Left hindlimb (tissue), 1 donor: Measurements from ENCODE around the gene KCND3.
A peak's percentile ranks its signal among the peaks of the same experiment; 100 is the strongest.

ENCODE experiments used
- DNase-seq: peaks from one replicate; pipeline ENCODE4 v3.0.0-alpha.2; 2018

KCND3 gene

DNA sequence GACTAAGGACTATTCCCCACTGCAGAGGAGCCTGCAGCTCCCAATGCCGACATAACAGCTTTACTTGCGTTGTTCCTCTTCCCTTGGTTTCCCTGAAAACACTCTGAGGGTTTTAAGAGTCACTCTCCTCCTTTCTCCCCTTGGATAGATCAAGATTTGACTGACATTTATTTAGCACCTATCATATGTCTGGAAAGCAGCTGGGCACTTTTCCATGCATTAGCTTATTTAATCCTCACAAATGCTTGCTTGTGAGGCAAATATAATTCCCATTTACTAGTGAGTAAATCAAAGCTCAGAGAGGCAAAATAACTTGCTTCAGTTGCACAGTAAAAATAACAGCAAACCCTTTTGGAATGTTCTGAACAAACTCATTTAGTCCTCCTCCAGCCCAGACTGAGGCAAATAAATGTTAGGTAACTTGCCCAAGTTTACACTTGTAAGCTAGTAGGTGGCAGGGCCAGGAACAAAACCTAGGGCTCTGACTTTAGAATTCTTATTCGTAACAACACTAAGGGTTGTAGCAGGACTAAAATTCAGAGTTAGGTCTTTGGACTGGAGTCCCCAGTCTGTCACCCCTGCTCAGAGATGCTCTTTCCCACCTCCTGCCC lies 81.4 kb downstream of the KCND3 start:
- DNase-seq = no peak

DNA sequence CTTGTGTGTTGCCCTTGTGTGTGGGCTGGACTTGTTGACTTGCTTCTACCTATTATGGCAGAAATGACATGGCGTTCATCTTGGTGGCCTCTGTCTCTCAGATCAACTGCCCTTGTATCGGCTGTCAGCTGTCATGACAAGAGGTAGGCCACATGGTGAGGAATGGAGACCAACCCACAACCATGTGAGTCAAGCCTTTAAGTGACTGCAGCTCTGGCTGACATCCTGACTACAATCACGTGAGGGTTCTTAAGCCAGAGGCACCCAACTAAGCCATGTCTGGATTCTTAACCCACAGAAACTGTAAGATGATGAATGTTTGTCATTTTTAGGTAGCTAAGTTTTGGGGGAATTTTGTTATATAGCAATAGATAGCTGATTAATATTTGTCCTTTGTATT lies 82.1 kb downstream of the KCND3 start:
- no peak for DNase-seq

DNA sequence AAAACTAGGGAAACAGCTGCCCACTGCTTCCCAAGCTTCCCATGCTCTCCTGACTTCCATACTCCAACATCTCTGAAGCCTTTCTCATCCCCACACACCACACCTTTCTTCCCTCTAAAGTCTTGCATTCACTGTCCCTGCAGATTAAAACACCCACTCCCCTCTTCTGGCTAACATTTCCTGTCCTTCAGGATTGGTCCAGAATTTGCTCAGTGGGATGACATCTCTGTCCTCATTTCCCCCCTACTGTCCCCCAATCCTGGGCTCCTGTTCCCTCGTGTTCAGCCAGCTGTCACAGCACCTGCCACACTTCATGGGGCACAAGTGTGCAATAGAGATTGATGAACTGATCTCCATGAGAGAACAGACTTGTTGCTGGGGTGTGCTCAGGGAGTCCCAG lies 82.7 kb downstream of the KCND3 start:
- no peak for DNase-seq

DNA sequence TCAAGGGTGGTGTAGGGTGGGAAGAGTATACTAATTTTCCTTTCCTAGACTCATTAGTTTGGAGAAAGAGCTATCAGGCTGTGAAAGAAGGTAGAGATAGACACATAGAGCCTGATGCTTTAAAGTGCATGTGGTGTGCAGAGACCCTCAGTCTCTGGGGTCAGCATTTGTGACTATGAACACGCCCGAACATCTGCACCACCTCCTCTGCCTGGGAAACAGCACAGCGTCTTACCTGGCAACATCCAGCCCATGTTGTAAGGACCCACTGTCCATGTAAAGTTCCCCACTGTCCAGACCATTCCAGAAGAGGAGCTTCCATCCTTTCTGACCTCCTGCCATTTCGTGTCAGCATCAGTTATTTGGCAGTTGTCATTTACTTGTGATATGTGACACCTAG lies 83.4 kb downstream of the KCND3 start:
- no peak for DNase-seq

DNA sequence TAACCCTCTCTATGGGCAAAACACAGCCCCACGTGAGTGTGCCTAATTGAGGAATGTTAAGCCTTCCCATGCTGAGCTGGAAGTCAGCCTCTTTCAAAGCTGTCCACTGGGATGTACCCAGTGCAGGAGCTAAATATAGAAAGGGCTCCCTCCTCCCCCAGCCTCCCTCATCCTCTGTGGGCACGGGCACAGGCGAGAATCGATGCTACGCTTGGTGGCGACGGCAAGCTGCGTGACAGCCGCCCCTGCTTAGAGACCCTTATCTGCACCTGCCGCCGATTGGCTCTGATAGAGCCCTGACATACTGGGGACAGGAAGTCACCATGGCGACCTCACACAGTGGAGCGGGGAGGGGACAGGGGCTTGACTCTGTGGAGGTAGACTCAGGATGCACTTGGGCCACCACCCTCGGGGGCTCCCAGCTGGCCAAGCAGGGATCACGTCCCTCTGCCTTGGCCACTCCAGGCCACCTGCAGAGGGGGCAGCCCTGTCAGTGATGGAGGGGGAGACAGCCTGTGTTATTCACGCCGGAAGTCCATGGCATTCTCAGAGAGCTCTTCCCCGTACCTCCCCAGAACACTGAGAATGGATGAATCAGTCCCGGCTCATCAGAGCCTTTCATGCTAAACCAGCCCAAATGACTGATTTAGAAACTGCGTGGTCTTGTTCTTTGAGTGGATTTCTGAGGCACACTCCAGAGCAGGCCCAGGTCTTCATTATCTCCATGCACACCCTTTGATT lies 84.8 kb downstream of the KCND3 start:
- no peak for DNase-seq

DNA sequence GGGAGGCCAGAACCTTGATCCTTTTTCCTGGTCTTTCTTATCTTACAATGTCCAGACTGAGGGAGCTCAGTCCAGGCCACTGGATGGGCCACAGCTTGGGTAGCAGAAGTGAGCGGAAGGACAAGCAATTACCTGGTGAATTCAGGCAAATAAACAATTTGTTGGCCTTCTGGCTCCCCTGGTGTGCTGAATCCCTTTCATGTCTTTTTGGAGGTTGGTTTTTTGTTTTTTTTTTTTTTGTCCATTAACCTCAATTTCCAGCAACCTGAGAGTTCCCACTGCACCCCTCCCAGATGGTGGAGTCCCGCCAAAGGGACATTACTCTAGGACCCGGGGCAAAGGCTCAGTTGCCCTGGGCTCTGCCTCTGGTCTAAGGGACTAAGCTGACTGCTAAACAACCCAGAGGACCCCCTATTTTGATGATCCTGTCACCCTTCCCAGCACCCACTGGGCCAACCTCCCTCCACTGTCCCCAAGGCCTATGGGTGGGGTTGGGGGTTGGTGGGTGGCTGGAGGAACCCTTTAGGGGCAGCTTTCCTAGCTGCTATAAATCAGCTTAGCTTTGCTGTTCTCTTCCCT lies 85.5 kb downstream of the KCND3 start:
- DNase-seq = no peak

DNA sequence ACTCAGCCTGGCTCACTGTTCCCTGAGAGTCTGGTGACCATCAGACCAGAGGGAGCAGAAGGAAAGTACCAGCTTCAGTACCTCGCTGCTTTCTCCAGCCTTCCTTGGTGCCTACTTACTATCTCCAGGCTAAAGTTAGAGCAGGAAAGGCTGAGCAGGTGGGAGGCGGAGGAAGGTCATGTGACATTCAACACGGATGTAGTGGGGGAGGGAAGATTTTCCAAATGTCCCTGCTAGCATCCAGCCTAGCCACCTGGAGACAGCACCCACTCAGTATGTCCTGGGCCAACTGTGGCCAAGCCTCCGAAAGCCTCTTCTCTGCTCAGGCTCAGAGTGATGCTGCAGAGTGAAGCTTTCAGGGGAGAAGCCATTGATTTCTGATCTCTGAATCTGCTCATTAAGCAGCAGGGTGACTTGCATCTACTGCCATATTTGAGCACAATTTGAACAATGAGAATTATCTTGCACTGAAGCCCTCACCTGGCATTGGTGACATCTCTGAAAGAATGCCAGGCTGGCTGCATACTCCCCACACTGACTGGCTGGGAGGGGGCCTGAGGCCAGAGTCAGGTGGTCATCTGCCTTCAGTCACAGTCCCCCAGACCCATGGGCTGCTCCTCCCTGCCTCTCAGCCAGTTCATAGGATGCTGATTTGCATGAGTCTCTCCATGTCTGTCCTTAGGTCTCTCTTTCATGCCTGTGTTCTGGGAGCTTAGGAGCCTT lies 86.2 kb downstream of the KCND3 start:
- no peak for DNase-seq

DNA sequence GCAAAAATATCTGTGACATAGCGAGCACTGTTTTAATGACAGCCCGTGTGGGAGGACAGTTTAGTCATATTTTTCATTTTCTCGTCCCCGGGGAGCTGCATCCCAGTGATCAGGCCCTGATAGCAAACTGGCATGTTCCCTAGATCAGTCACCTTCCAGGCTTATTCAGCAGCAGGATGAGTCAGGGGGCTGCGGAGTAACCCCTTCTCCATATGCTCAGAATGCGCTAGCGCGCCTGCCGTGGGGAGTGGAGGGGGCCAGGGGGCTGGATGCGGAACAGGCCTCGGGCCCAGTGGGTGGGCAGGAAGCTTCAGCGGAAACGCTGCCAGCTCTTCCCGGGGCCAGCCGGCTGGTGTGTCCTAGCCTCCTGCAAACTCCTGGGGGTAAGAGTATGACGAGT lies 94.0 kb downstream of the KCND3 start:
- no peak for DNase-seq

DNA sequence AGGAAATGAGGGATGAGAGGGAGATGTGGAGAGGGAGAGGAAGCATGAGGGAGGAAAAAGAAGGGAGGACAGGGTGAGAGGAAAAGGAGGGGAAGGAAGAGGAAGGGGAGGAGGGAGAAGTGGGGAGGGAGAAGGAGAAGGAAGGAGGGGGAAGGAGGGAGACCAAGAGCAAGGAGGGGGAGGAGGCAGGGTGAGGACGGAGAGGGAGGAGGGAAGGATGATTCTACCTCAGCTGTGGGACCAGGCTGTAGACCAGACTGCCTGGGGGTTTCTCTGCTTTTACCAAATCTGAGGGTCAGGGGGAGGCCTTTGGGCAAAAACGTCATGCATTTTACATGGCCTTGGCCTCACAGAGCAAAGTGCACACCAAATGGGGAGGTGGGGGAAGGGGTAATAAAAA lies 94.5 kb downstream of the KCND3 start:
- no peak for DNase-seq

DNA sequence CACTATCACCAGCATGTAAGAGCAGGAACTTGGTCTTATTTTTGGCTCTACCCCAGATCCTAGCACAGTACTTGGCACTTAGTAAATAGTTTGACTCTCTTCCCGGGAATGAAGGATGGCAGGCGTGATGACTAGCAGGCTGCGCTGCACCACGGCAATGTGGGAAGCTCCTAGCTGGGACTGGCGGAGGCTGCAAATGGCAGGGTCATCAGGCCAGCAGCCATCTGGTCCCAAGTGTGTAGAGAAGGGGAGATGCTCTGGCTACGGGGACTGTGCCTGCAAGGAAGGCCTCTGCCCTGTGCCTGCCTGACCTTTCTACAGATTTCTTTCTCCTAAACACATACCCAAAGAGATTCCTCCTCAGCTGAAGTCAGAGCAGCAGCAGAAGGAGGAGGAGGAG lies 95.0 kb downstream of the KCND3 start:
- no peak for DNase-seq

DNA sequence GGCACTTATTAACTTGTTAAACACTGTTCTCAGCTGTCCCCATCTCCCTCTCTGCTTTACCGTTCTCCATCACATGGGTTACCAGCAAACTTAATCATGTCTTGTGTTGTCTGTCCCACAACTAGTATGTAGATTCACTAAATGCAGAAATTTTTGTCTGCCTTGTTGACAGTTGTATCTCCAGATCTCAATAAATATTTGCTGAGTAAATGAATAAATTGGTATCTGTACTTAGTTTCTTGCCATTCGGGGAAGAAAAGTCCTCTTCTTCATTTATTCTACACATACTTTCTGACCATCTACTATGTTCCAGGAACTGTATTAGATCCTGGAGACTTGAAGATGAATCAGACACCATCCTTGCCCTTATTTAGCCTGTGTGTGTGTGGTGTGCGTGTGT lies 97.9 kb downstream of the KCND3 start:
- DNase-seq = no peak

DNA sequence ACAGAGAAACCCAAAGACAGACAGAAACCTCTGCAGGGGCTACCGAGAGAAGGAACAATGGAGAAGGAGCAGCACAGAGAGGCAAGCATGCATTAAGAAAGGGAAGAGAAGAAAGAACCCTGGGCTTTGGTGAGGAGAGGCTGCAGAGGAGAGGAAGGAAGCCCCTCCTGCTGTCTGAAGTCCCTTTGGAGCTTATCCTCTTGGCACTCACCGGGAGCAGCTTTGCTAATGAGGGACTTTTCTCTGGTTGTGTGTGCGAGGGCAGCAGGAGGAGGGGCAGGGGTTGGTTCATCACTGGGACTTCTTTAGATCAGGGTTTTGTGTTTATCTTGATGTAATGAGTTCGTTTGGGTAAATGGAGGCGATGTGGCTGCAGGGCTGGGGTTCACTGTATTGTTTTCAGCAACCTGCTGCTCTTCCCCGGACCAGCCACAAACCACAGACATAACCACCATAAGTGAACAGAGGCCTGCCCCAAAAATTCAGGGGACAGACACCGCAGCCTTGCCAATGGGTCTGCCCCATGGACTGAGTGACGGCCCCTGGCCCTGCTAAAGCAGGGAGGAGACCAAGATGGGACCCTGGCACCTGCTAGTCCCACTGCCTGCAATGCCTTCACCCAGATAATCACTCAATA lies 100.6 kb downstream of the KCND3 start:
- no peak for DNase-seq

DNA sequence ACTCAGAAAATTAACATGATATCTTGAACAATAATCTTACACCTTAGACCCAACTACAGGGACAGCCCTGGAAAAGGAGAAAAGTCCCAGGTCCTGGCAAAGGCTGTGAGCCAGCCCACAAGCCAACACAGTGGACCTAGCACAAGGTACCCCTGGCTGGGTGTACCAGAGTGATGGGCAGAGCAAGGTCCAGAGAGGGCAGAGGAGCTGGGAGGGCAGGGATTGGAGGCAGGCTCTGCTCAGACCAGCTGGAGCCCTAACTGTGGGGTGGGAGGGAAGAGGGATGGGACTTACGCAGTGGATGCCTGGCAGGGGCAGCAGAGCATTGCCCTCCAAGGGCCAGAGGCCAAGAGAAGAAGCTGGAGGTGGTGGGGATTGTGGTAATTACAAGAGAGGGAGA lies 101.6 kb downstream of the KCND3 start:
- no peak for DNase-seq

DNA sequence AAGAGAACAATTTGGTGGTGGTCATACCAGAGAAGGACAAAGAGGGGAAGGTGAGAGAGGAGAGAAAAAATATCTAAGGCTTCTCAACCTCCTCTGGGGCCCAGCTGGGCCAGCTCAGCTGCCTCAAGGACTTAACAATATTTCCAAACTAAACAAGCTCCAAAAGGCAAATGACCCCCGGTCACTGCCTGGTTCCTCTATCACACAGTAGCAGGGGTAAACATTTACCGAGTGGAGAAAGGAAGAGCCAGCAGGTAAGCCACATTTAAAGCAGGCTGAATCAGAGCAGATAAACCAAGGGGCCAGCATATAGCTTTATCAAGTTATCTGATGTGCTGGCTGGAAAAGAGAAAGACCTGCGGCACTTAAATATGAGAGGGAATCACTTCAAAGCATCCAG lies 102.1 kb downstream of the KCND3 start:
- DNase-seq = no peak

DNA sequence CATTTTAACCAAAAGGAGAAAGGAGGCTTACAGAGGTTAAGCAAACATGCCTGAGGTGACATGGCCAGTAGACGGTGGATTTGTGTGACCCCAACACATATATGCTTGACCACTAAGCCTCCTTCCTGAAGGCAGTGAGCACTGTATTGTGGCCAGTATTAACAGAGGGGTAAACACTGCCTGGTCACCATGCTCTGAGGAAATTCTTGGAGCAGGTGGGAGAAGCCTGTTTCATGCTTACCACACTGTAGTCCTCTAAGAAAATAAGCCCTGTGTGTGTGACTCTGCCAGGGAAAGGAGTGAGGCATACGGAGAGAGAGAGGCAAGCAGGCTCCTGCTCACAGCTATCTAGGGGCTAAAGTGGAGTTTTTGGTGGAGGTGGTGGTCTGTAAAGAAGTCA lies 102.7 kb downstream of the KCND3 start:
- DNase-seq = no peak

DNA sequence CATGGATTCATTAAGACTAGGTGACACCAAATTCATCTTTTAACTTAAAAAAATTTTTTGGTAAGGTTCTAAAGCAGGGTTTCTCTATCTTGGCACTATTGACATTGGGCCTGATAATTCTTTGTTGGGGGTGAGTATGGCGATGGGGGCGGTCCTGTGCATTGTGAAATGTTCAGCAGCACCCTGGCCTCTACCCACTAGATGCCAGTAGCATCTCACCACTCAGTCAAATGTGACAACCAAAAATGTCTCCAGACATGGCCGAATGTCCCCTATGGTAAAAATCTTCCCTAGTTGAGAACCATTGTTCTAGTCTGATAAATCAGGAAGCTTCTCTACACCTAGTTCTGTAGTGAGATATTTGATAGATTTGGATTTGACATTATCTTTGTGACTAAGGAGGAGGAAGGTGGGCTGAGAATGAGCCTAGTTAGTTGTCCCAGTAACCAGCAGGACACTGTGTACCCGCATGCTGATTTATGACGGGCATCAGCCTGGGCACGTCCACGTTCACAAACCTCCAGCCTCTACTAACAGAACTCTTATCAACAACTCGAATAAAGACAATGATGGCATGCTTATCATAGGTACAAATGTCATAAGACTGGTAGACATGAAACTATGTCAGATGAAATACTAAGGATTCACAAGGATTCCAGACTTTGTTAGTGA lies 104.6 kb downstream of the KCND3 start:
- DNase-seq = no peak

DNA sequence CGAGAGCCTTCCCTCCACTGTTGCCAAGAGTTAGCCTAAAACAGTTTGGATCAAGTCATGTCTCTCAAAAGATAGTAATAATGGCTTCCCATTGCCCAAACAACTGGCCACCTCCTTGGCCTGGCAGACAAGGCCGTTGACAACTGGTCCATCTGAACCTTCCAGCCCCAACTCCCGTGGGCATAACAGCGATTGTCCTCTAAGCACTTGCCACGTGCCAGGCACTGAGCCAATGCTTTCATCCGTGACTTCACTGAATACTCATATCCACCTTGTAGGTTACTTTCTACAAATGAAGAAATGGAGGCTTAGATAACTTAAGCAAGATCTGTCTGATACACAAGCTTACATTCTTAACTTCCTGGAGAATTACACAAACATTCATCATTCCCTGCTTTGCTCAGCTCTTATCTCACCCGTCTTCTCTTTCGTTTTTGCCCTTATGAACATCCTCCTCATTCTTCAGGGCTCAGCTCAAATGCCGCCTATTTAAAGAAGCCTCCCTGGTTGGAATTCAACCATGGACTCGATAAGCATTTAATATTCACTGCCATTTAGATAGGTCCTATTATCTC lies 106.4 kb downstream of the KCND3 start:
- DNase-seq = no peak

DNA sequence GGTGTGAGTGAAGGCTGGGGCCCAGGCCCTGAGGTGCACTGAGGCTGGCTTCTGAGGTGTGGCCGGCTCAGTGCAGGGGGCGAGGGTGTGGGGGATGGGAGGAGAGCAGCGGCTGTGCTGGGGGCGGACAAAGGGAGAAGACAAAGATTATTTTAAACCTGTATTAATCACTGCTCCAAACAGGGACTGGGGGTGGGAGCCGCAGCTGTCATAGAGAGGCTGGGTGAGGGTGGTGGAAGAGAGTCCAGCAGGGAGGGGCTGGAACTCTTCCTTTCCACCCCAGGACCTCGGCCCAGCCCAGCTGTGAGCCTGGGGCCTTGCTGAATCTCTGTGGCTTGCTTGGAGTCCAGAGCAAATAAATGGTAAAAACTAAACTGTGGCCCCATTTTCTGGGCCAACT lies 106.9 kb downstream of the KCND3 start:
- no peak for DNase-seq

DNA sequence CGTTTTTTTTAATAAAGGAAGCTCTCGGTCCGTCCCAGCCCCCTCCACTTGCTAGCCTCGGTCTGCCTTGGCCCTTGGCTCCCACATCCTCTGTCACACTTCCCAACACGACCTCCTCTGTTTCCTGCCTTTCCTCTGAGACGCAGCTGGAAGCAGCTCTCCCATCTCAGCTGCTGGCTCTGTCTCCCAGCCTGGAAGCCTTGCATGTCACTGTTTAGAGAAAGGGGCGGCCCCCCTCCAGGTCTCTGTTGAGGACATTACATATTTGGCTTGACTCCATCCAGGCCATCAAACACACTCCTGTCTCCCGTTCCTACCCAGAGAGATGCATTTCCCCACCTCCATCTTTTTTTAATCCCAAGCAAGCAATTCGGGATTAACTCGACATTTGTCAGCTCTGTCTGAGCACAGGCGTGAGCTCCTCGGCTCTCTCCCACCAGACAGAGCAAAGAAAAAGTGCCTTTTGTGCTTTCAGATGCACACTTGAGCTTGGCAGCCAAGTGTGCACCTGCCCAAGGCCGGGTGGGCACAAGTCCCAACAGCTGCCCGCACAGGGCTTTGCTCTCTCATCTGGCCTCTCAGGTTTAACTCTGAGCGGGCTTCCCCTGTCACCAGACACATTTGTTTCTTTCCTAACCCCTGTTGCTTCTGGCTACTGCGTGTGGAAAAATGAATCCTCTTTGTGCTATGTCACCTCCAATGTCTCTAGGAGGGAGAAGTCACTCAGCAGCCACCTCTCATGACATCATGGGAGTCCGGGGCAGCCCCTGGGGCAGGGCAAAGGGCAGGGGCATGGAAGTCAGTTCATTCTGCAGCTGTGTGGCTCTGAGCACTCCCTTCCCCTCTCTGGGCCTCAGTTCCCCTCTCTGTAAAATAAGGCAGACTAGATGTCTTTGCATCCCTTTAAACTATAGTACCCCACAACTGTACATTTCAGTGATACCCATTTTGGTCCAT lies 108.3 kb downstream of the KCND3 start:
- peak; percentile 68 for DNase-seq

DNA sequence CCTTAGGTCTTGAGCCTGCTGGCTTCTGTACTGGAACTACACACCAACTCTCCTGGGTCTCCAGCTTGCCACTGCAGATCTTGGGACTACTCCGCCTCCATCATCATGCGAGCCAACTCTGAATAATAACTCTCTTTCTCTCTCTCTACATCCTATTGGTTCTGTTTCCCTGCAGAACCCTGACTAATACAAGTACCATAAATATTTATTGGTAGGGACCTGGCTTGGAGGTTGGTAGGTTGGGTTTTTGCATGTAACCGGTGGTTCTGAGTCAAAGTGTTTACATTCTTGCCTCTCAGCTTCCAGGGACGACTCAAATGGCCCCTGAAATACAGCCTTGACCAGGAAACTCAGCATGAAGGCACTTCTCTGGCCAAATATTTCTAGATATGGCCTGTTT lies 110.4 kb downstream of the KCND3 start:
- no peak for DNase-seq

DNA sequence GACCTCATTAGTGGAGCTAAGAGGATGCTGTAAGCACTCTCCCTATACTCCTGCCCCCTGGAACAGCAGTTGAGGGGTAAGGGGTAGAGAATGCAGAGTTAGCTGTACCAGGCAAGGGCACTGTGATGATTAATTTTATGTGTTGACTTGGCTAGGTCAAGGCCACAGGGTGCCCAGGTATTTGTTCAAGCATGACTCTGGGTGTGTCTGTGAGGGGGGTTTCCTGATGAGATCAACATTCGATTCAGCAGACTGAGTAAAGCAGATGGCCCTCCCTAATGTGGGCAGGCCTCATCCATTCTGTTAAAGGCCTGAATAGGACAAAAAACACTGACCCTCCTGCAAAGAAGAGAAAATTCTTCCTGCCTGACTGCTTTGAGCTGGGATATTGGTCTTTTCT lies 110.8 kb downstream of the KCND3 start:
- DNase-seq = no peak
